Bronchial epithelial cell (primary cell): ENCODE data around the gene ABCB8. TPM values are rescaled to one million over a fixed set of nuclear protein-coding genes. Genes with fewer than 3 reads are reported as not detected.

ENCODE experiments used
- DNase-seq: peaks from one replicate; pipeline ENCODE4 v3.0.0-alpha.2; 2010; ENCODE audit warnings: low read depth
- FAIRE-seq: peaks from 2 replicates; lab custom pipeline; 2011; peaks lifted over from hg19 to GRCh38; lab: Jason Lieb, UNC
- H3K27me3 ChIP-seq: 2 replicates; pipeline ENCODE4 v1.5.1; 2011; ENCODE audit warnings: low read length; ENCODE audit not compliant: control insufficient read depth, insufficient read depth
- H3K36me3 ChIP-seq: 2 replicates; pipeline ENCODE4 v1.5.1; 2011; ENCODE audit warnings: low read length; ENCODE audit not compliant: control insufficient read depth, insufficient read depth
- H3K4me3 ChIP-seq: 2 replicates; pipeline ENCODE4 v1.5.1; 2011; ENCODE audit warnings: mild to moderate bottlenecking, low read depth, low read length, control low read depth
- CTCF ChIP-seq: IDR thresholded peaks from 2 replicates; pipeline ENCODE4 v1.5.1; 2011; ENCODE audit warnings: mild to moderate bottlenecking, moderate library complexity, low read length, control low read depth, inconsistent platforms; ENCODE audit not compliant: insufficient read depth, severe bottlenecking
- total RNA-seq: library from RNA; depleted of rRNA; stranded (reverse); fragments of >200 nt; gene quantifications from 2 replicates; pipeline ENCODE4 v1.2.1, GENCODE V29; 2014

The ABCB8 gene
- total RNA-seq = 20.5 and 22.4 TPM in 2 replicates

- H3K36me3 ChIP-seq = peaks cover under 1% of the 10 kb centered on the region
- DNase-seq (peak; percentile 98), FAIRE-seq (no peak)
- peak within 1 kb of the TSS; percentile 67 for H3K4me3 ChIP-seq
- TF ChIP-seq CTCF = peak; percentile 53
- H3K27me3 ChIP-seq = no peaks in the 10 kb centered on the region
Observed at GRCh38 chr7:151028131-151028947, at the start of gene ABCB8. TSS of gene ABCB8 (plus strand) at chr7:151028450. CDS start at chr7:151028516, 66 bp downstream.

DNA sequence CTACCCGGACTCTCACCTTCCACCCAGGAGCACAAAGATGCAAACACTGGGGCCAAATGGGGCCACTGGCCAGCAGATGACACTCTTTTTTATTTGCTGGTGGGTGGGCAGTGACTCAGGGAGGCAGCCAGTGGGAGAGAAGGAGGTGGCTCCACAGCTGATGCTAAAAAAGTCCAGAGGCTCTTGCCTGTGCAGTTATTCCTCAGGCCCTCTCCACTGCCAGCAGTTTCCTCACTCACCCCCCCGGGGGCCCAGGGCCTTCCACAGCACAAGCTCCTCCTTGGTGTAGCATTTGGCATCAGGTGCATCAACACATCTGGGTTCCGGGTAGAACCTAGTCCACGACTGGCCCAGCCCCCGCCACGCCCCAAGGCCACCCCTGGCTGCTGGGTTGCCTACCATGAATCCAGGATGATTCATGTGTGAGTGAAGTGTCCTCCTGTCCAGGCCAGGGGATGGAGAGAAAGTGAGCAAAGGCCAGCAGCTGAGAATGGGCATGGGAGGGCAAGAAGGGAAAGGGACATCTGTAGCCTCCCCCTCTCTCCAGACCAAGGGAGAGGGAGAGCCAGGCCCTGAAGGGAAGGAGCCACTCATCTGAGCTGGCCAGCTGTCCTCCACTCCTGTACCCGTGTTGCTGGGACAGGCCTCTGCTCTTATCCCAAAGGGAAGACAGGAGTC lies 48.4 kb upstream of the ABCB8 start:
- peaks cover 38% of the 10 kb centered on the region for H3K27me3 ChIP-seq
- DNase-seq (no peak), FAIRE-seq (no peak)
- no peaks in the 10 kb centered on the region for H3K36me3 ChIP-seq
- H3K4me3 ChIP-seq = no peak overlapping the region
- TF ChIP-seq CTCF = no peak

DNA sequence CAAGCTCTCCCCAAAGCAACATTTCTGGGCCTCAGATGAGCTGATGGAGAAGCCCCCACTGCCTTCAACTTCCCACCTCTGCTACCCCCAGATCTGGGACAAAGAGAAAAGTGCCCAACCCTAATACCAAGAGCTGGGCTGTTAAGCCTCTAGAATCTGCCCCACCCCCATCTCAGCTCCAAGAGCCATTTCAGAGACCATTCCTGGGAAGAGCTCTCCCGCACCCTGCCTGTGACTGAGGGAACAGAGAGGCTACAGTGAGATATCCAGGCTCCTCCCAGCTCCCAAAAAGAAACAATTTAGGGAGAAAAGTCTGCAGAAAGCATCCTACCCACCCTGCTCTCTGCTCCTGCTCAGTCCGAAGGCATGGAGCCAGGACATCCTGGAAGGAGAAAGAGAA lies 47.6 kb upstream of the ABCB8 start:
- FAIRE-seq (no peak), DNase-seq (no peak)
- no peaks in the 10 kb centered on the region for H3K36me3 ChIP-seq
- no peak for TF ChIP-seq CTCF
- peaks cover 38% of the 10 kb centered on the region for H3K27me3 ChIP-seq
- no peak overlapping the region for H3K4me3 ChIP-seq

GRCh38 chr7:150981644-150982043 lies 46.6 kb upstream of the ABCB8 start:
- H3K27me3 ChIP-seq = peaks cover 33% of the 10 kb centered on the region
- no peaks in the 10 kb centered on the region for H3K36me3 ChIP-seq
- no peak overlapping the region for H3K4me3 ChIP-seq
- TF ChIP-seq CTCF = no peak
- FAIRE-seq = no peak
- no peak for DNase-seq

GRCh38 chr7:150982351-150982750 lies 45.9 kb upstream of the ABCB8 start:
- Histone ChIP-seq H3K27me3 (peaks cover 28% of the 10 kb centered on the region), H3K36me3 (no peaks in the 10 kb centered on the region), H3K4me3 (no peak overlapping the region)
- FAIRE-seq = no peak
- no peak for TF ChIP-seq CTCF
- no peak for DNase-seq
